Measurements from ENCODE around the gene PFKL.
"Not testable (repeated sequence)": the region's sequence is repeated elsewhere in the genome, so short reads cannot be mapped to it uniquely, and the experiment has no call there.

PFKL gene

GRCh38 chr21:44295163-44295573, 4.7 kb upstream of the PFKL start:
- DNase-seq (ENCODE audit: low read depth), result no peak

DNA sequence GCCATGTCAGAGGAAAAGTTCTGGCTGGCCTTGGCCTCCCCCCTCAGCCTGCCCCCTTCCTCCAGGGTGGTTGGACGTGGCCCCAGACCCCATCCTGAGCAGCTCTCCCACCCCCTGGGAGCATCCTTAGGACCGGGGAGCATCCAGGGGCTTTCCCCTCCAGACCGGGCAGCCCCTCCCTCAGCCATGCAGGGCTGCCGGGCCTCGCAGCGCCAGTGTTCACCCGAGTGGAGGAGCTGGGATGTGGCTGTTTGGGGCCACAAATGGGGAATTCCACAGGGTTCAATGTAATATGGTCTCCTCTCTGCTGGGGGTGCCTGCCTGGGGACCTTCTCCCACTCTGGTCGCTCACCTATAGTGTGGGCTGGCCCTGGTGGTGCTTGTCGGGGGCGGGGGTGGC, 4.2 kb upstream of the PFKL start:
- DNase-seq (ENCODE audit: low read depth), result no peak

DNA sequence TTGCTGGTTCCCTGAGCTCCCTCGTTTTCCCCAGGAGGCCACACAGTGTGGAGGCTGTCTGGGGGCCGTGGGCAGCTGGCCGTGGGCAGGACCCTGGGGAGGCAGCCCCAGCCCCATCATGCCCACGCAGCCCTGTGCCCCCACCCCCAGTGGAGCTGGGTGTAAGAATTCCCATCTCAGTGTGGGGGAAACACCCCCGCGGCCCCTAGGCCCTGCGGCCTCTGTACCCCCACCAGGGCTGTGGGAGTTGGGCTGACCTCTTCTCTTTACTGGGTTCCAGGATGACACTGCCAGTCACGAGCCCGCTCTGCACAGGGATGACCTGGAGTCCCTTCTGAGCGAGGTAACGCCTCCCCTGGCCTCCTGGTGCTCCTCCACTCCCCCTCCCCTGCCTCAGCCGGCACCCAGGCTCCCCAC, 3.7 kb upstream of the PFKL start:
- DNase-seq (ENCODE audit: low read depth), result no peak

- DNase-seq (ENCODE audit: low read depth), result no peak
Observed at GRCh38 chr21:44296916-44297315, 2.9 kb upstream of the PFKL start.

DNA sequence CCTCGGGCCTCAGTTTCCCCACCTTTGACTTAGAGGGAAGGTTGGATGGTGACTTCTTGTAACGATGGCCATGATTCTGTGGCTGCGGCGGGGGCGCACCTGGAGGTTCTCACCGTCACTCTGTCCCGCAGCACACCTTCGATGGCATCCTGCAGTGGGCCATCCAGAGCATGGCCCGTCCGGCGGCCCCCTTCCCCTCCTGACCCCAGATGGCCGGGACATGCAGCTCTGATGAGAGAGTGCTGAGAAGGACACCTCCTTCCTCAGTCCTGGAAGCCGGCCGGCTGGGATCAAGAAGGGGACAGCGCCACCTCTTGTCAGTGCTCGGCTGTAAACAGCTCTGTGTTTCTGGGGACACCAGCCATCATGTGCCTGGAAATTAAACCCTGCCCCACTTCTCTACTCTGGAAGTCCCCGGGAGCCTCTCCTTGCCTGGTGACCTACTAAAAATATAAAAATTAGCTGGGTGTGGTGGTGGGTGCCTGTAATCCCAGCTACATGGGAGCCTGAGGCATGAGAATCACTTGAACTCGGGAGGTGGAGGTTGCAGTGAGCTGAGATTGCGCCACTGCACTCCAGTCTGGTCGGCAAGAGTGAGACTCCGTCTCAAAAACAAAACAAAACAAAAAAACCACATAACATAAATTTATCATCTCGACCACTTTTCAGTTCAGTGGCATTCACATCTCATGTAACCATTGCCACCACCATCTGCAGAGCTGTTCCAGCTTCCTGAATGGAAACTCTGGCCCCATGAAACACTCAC, 2.1 kb upstream of the PFKL start:
- DNase-seq (ENCODE audit: low read depth), result peak; percentile 48

GRCh38 chr21:44298301-44298700, 1.6 kb upstream of the PFKL start:
- no peak for DNase-seq (ENCODE audit: low read depth)

- DNase-seq (ENCODE audit: low read depth), result no peak
Observed at GRCh38 chr21:44299085-44299457, 782 bp upstream of the PFKL start.

GRCh38 chr21:44300262-44300959, 558 bp downstream of the PFKL start:
- no peak for DNase-seq (ENCODE audit: low read depth)

GRCh38 chr21:44301141-44301540, 1.3 kb downstream of the PFKL start:
- DNase-seq (ENCODE audit: low read depth), result no peak

DNA sequence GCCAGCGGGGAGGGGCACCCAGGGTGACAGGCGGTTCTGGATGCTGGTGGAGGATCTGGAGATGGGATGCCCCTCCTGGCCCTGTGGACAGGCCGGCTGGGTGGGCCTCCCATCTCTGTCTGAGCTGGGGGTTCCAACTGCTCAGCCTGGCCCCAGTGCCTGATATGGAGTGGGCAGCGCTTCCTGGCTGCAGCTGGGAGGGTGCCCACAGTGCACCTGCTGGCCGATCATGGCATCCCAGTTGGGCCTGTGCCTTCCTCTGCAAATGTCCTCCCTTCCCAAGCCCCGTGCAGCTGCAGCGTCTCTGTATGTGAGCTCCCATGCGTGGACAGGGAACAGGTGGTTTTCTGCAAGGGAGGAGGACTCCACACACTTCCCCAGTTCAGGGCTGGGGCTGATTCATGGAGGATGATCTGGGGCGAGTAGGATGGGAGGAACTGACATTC, 2.1 kb downstream of the PFKL start:
- no peak for DNase-seq (ENCODE audit: low read depth)

DNA sequence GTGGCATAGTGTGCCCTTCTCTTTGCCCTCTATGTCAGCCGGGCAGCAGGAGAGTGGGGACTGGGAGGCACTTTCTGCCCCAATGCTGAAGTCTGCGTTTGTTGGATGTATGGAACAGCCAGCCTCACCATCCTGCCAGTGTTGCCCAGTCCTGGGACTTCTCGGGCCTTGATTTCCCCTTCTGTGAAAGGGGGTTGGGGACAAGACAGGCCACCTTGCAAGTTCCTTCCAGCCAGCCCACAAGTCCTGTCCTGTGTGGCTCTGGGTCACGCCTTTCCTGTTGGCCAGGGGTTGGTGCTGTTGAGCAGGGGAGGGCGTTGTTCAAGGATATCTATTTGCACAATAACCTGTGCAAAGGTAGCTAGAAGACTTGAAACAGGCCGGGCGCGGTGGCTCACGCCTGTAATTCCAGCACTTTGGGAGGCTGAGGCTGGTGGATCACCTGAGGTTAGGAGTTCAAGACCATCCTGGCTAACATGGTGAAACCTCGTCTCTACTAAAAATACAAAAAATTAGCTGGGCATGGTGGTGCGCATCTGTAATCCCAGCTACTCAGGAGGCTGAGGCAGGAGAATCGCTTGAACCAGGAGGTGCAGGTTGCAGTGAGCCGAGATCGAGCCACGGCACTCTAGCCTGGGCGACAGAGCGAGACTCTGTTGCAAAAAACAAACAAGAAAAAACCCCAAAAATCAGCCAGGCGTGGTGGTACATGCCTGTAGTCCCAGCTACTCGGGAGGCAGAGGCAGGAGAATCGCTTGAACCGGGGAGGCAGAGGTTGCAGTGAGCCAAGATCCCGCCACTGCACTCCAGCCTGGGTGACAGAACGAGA, 2.9 kb downstream of the PFKL start:
- DNase-seq (ENCODE audit: low read depth), result not testable (repeated sequence)

DNA sequence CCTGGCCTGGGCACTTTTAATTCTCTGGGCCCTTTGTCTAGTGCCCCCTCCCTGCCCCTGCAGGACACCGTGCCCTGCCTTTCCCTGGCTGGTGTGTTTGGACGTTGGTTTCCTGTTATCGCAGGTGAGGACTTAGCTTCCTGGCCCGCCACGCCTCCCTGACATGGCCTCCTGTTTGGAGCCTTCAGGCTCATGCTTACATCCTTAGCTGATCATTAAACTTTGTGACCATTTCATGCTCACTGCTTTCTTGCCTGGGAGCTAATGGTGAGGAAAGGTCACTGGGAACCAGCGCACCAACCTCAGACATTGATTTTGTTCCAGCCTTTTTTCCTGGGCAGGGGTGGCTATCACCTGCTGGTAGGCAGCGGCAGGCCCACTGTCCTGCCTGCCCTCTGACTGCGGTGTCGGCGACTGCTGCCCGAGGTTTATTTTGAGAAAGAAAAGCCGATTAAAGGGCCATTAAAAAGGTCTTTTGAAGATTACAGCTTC, 3.7 kb downstream of the PFKL start:
- DNase-seq (ENCODE audit: low read depth), result no peak

DNA sequence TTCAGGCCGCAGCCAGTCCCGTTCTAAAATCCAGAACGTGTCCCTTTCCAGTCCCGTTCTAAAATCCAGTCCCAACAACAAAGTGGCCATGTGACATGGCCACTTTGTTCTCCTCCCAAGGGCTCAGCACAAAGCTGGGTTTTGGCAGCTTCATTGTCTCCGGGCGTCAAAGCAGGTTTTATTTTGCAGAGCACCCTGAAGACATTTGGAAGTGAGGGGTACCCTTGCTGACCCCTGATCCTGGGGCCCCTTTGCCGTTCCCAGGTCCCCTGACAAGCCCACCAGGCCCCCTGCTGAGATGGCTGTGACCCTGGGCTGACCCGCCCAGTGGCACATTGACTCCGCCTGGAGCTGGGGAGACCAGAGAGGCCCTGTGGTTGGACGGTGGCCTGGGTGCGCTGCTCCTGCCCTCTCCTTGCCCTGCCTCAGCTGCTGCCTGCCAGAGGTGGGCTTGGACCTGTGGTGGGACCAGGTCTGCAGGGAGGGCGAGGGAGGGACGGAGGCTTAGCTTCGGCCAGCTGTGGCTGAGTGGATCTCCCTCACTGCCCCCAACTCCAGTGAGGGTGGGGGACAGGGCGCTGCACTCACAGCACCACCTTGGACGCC, 4.3 kb downstream of the PFKL start:
- no peak for DNase-seq (ENCODE audit: low read depth)

DNA sequence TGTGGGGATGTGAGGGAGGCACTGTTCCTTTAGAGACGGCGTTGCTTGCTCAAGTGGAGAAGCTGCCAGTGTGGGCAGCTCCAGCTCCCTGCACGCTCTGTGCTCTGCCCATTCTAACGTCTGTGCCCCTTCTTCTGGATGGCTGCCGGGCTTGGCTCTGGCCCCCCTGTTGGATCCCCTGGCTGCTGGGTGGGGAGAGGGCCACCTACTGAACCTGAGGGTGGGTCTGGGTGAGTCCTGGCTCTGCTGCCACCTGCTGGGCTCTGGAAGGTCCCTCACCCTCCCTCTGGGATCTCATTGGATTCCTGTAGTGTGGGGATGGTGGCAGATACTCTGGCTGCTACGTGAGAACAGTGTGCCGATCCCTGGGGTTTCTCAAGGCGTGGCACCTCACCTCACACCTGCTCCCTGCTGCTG, 5.0 kb downstream of the PFKL start:
- no peak for DNase-seq (ENCODE audit: low read depth)

GRCh38 chr21:44305691-44306090, 5.8 kb downstream of the PFKL start:
- DNase-seq (ENCODE audit: low read depth), result no peak

DNA sequence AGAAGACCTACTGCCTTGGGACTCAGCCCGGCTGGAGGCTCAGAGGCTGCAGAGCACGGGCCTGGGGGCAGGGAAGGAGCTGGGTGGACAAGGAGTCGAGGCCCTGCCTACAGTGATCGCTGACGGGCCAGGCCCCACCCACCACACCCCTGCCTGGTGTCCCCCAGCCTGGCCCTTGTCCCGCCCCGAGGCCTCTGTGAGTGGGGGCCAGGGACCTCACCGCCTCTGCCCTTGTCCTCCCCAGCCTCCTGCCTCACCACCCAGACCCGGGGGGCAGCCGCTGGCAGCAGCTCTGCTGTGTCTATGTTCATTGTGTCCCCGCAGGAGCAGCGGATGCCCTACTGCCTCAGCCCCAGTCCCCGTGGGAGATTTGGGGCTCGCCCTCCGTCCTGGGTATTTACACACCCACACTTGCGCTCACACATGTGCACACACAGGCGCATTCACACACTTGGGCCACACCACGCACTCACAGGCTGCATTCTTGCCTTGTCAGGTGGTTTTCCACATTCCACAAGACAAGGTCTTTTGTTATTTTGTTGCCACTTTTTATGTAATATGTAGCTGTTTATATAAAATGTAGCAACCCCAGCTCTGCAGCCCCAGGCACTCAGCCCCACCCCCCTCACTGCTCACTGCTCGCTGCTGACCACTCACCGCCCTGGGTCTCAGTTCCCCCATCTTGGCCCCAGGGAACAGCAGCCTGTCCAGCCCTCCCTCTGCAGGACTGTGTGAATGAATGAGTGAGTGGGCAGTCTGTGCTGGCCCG, 7.3 kb downstream of the PFKL start:
- DNase-seq (ENCODE audit: low read depth), result no peak

DNA sequence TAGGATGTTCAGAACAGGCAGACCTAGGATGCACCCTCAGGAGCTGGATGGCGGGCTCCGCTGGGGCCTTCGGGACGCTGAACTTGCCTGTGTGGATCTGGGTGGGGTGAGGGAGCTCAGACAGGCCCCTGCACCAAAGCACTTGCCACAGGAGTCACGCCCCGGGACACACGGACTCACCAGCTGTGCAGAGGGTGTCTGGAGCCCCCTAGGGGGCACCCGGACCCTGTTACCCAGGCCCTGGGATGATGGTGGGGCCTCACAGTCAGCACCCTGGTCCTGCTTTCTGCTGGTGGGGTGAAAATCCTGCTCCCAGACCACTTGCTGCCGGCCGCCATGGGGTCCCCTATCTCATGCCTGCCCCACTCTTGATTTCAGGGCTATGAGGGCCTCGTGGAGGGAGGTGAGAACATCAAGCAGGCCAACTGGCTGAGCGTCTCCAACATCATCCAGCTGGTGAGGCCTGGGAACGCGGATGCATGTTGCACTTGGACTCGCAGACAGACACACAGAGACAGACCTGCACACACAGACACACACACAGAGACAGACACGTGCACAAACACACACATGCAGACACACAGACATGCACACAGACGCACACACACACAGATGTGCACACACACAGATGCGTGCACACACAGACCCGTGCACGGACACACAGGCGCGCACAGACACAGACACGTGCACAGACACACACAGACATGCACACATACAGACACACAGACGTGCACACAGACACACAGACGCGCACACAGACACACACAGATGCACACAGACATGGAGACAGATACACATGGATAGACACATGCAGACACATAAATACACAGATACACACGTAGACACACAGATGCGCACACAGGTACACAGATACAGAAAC, 11.0 kb downstream of the PFKL start:
- DNase-seq (ENCODE audit: low read depth), result no peak

DNA sequence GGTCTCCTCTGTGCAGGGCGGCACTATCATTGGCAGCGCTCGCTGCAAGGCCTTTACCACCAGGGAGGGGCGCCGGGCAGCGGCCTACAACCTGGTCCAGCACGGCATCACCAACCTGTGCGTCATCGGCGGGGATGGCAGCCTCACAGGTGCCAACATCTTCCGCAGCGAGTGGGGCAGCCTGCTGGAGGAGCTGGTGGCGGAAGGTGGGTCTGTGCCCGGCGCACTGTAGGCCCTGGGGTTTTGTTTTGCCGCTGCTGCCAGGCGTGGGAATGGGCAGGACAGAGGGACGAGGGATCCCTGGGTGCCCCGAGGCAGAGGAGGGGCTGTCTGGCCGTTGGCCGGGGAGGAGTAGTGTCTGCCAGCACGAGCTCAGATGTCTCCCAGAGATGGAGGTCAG, 12.2 kb downstream of the PFKL start:
- DNase-seq (ENCODE audit: low read depth), result no peak

GRCh38 chr21:44312716-44313115, 12.9 kb downstream of the PFKL start:
- no peak for DNase-seq (ENCODE audit: low read depth)

GRCh38 chr21:44313451-44313850, 13.6 kb downstream of the PFKL start:
- DNase-seq (ENCODE audit: low read depth), result no peak
